ELR (cell line): ENCODE data around the gene SOWAHC.
A peak's percentile ranks its signal among the peaks of the same experiment; 100 is the strongest.
"Not testable (repeated sequence)": the region's sequence is repeated elsewhere in the genome, so short reads cannot be mapped to it uniquely, and the experiment has no call there.

Experiments
- DNase-seq: peaks from one replicate; pipeline ENCODE4 v3.0.0-alpha.2; 2015; ENCODE audit warnings: low read depth

The SOWAHC gene

DNA sequence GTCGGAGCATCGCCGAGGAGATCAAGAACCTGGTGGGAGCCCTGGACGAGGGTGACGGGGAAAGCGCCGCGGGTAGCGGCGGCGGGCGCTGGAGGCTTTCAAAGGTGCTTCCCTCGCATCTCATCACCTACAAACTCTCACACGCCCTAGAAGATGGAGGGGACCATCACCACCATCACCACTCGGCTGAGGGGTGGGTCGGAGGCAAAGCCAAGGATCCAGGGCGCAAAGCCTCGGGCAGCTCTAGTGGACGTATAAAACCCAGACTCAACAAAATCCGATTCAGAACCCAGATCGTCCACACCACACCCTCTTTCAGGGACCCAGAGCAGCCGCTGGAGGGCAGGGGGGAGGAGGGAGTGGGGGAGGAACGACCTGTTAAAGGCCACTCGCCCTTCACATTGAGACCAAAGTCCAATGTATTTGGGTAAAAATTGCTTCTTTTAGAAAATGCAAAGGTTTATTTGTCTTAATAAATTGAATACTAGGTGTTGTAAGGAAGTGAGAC is 1.5 kb downstream of the SOWAHC start:
- DNase-seq, result peak; percentile 36

DNA sequence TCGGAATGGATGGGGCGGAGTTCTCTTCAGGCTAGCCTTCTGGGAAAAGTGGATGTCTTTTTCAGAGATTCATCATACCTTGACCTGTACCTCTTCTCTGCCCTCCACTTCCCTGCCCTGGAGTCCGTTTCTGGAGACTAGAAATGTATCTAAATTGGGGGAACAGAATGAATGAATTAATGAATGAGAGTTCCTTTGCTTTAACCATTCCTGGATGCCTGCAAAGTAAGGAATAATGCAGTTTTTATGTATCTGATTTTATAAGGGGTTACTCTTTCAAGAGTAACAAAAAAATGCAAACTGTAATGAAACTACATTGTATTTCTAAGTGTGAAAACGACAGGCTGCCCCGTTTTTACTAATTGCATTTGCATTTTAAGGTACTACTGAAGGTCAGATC is 2.0 kb downstream of the SOWAHC start:
- DNase-seq, result no peak

DNA sequence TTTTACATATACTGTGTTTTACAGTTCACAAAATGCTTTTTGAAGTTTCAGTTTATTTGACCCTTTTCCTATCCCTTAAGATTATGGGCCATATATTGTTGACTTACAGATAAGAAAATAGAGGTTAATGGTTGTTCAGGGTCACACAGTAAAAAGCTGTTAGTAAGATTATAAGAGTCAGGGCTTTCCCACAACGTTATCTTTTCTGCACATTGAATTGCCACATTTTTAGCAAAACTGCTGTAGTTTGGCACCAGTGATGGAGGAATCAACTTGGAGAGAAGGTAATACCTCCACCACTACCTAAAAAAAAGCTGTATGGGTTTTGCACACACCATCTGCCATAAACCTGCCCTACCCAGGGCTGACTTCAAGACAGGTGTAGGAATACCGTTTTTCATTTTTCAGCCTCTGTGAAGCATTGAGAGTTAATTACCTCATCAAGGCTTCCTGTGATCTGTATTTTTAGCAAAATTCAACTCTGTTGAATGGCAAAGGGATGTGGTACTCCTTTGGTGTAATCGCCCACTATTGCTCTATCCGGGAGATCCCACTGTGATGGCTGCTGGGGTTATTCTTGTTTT is 5.0 kb downstream of the SOWAHC start:
- no peak for DNase-seq

DNA sequence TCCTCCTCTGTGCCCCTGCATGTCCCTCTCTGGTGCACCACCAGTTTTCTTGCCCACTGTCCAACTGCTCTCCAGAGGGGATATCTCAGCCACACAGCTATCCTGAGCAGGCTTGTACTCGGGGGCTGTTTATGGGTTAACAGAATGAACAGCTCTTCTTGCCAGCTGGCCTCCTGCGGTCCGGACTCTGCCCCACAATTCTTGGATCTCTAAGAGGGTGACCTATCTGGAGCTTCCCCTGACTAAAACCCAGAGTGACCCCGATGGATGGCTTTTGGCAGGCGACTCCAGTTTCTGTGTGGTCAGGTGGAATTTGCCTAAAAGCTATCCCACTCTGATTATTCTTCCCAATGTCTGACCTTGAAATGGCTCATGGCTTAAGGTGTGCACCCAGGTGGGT is 9.1 kb downstream of the SOWAHC start:
- no peak for DNase-seq

DNA sequence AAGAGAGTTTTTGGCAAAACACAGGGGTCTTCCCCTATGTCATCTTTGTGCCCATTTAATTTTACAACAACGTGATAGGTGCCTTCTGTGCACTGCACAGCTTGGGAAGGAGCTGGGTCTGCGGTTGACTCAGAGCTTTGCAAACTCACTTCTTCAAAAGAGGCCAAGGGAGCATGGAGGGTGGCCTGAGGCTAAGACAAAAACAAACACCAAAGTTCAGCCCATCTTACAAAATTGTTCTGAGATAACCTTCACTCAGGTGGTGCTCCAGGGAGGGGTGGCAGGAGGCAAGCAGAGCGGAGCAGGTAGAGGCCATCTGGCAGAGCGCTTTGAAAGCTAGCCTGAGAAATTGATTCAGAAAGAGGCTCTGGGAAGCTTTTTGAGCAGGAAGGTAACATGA is 9.8 kb downstream of the SOWAHC start:
- no peak for DNase-seq

DNA sequence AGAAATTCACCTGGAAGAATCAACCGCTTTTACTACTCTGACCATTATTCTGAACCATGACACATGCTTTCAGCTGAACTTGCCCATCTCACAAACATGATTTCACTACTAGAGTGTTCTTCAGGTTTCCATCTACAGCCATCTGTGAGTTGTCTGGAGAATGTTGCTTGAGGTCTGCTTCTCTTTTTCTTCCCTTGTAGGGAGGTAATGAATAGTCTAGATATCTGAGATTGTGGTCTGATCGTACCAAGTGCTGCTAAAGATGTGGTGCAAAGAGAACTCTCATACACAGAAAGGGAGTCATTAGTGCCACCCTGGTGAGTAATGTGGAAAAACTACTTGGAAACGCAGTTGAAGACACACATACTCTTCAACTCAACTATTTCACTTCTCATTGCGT is 10.2 kb downstream of the SOWAHC start:
- no peak for DNase-seq

DNA sequence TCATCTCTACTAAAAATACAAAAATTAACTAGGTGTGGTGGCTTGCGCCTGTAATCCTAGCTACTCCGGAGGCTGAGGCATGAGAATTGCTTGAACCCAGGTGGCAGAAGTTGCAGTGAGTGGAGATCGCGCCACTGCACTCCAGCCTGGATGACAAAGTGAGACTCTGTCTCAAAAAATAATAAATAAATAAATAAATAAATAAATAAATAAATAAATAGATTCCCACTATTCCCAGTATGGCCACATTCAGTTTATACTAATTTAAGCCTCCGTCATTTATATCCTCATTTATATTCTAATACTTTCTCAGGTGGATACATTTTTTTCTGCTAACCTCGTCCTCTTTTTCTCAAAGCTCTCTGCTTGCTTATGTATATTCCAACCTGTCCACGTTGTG is 14.2 kb downstream of the SOWAHC start:
- not testable (repeated sequence) for DNase-seq

DNA sequence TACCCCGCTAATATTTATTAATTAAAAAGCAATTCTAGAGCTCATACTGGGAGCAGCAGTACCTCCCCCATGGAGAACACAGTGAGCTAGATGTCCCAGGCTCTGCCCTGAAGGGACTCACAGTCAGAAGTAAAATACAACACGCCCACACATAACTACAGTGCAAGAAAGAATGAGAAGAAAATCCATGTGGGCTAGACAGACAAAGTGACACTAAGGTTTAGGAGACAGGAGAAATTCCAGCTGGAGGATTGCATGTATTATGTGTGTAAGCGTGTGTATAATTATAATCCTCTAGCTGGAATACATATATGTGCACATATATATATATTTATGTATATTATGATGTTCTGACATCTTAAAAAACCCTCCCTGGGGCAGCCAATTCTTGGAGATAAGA is 15.7 kb downstream of the SOWAHC start:
- DNase-seq, result no peak

DNA sequence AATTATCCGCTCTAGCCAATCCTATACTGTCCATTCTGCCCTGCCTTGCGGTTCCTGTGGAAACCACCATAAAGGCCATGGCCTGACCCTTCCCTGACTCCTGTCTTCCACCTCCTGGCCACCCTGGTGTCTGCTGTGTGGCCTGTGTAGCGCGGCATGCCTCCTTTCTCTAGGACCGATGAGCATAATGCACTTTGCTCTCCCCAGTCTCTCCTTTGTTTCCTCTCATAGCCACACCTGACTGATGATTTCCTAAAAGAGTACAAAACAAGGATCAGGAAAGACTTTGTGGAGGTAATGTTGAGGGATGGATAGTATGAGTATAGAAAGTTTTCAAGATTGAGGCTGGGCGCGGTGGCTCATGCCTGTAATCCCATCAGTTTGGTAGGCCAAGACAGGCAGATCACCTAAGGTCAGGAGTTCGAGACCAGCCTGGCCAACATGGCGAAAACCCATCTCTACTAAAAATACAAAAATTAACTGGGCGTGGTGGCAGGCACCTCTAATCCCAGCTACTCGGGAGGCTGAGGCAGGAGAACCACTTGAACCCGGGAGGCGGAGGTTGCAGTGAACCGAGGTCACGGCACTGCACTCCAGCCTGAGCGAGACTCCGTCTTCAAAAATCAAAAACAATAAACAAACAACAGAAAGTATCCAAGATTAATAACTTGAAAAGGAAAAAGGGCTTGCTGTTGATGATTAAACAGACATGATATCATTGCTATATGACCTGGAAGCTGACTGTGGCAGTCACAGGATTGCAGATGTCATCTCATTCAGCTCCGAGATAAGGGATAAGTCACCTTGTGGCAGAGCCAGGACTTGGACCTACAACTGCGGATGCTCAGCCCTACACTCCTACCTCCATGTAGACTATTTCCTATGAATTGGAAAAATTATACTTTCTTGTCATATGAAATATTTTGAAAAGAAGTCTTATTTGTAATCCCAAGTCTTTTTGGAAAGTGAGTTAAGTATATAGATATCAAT is 16.6 kb downstream of the SOWAHC start:
- DNase-seq, result no peak

DNA sequence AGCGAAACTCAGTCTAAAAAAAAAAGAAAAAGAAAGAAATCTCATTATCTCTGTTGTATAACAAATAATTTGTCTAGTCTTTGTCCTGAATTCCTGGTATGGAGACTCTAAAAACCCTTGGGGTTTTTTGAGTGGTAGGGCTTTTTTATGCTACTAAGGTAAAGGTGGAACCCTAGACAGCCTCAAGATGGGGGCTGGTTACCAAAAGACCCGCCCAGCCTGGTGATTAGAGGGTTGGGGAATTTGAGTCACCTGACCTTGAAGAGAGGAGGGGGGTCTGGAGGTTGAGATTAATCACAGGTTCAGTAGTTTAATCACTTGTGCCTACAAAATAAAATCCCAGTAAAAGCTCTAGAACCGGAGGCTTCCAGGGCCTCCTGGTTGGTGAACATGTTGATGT is 17.6 kb downstream of the SOWAHC start:
- DNase-seq, result no peak

DNA sequence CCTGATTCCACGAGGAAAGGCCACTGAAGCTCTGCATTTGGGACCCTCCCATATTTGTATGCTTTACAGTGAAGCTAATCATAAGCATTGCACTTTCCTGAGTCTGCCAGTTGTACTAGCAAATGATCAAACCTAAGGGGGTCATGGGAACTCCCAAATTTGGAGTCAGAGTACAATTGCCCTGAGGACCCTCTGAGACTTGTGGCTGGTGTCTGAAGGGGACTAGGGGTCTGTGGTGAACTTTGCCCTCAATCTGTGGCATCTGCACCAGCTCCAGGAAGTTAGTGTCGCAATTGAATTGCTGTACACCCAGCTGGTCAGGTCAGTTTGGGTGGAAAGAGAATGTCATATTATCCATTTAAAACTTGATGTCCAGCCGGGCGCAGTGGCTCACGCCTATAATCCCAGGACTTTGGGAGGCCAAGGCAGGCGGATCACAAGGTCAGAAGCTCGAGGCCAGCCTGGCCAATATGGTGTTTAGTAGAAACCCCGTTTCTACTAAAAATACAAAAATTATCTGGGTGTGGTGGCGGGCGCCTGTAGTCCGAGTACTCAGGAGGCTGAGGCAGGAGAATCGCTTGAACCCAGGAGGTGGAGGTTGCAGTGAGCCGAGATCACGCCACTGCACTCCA is 18.1 kb downstream of the SOWAHC start:
- DNase-seq, result no peak

DNA sequence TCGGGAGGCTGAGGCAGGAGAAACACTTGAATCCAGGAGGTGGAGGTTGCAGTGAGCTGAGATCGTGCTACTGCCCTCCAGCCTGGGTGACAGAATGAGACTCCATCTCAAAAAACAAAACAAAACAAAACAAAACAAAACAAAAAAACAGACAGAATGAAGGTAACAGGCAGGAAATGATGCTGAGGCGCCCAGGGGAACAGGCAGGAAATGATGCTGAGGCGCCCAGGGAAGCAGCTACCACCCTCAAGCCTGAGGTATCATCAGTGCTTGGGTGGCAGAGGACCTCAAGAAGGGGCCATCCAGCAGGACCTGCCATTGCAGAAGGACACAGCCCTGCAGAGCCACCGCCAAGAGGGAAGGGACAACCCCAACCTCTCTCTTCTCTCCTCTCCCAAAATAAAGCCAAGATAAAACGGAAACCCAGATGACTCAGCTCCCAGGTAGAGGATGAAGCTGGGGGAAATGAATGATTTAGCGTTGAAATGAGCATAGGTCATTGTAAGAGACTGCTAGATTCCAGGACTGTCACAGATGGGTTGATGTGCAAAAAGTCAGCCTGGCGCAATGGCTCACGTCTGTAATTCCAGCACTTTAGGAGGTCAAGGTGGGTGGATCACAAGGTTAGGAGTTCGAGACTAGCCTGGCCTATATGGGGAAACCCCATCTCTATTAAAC is 19.3 kb downstream of the SOWAHC start:
- DNase-seq, result no peak

DNA sequence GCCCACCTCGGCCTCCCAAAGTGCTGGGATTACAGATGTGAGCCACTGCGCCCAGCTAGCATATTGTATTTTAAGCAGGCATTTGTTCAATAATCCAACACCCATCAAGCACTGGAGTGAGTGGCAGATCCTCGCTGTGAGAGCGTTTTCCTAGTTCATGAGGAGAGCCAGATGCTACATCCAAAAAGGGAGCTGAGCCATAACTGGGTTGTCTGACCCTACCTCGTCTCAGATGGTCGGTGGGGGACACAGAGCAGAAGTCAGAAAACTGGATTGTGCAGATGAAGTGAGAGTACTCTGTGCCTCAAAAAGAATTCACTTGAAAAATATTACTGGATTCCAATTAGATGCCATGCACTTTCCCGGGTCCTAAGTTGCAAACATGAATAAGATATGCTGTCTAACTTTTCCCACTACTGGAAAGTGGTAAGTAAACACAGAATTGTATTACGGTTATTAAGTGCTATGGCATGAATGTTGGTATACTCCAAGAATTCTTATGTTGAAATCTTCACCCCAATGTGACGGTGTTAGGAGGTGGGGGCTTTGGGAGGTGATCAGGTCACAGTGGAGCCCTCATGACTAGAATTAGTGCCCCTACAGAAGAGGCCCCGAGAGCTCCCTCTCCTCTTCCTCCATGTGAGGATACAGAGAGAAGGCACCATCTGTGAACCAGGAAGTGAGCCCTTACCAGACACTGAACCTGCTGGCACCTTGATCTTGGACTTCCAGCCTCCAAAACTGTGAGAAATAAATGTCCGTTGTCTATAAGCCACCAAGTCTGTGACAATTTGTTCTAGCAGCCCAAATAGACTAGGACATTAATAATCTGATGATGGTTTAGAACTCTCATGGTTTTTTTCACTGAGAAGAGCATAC is 21.5 kb downstream of the SOWAHC start:
- DNase-seq, result no peak

DNA sequence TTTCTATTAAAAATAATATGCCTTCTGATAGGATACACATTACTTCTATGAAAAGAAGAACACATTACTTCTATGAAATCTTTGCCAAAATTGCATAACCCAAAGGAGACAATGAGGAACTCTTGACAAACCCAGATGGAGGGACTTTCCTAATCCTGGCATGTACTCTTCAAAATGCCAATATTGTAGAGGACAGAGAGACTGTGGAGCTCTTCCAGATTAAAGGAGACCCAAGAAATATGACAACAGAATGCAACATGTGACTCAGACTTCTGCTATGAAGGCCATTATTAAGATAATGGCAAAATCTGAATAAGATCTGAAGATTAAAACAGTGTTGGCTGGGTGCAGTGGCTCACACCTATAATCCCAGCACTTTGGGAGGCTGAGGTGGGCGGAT is 22.2 kb downstream of the SOWAHC start:
- no peak for DNase-seq

DNA sequence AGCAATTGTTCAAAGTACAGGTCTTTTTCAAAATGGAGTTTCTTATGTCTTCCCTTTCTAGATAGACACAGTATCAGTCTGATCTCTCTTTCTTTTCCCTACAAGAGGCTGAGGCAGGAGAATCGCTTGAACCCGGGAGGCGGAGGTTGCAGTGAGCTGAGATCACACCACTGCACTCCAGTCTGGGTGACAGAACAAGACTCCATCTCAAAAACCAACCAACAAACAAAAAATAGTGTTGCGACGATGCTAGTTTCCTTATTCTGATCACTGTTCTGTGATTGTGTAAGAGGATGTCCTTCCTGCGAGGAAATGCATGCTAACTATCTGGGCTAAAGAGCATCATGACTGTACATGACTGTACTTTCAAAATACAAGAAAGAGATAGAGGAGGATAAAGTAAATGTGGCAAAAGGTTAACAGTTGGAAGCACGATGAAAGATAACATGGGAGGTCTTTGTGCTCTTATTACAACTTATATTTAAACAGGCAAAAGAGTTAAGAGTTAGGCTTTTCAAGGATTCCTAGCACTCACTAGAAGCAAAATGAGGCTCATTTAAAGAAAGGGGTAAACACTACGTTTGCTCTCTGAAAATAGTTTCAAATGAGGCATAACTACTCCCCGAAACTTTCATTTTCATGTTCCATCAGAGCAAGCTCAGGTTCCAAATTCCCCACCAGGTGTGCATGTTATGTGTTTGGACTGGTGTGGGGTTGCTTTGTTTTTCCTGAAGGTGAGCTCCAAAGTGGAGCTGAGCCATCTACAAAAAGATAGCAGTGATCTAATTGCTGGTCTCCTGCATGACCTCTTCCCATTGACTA is 23.8 kb downstream of the SOWAHC start:
- peak; percentile 63 for DNase-seq

DNA sequence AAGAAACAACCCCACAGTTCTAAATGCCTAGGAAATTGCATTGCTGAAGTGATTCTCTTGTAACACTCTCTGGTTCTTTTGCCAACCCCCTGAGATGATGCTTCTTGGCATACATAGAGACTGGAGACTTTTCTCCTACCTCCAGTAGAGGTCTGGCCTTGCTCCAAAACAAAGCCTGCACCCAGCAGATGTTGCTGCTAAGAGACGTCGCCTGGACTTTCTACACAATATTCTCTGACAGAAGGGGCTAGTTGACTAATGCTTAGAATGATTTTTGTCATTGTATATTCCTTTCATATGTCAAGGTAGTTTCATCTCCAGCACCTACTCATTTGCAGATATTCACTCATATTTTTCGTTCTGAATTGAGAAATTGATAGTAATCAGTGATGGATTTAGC is 24.6 kb downstream of the SOWAHC start:
- no peak for DNase-seq

DNA sequence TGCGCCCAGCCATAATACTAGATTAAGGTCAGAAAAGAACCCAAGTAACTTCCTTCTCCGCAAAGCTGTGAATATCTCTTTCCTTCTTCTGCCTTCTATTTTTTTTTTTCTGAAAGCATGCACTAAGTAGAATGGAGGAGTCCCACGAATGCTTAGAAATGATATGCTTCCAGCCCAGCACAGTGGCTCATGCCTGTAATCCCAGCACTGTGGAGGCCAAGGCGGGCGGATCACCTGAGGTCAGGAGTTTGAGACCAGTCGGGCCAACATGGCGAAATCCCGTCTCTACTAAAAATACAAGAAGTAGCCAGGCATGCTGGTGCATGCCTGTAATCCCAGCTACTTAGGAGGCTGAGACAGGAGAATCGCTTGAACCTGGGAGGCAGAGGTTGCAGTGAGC is 25.8 kb downstream of the SOWAHC start:
- DNase-seq, result not testable (repeated sequence)

DNA sequence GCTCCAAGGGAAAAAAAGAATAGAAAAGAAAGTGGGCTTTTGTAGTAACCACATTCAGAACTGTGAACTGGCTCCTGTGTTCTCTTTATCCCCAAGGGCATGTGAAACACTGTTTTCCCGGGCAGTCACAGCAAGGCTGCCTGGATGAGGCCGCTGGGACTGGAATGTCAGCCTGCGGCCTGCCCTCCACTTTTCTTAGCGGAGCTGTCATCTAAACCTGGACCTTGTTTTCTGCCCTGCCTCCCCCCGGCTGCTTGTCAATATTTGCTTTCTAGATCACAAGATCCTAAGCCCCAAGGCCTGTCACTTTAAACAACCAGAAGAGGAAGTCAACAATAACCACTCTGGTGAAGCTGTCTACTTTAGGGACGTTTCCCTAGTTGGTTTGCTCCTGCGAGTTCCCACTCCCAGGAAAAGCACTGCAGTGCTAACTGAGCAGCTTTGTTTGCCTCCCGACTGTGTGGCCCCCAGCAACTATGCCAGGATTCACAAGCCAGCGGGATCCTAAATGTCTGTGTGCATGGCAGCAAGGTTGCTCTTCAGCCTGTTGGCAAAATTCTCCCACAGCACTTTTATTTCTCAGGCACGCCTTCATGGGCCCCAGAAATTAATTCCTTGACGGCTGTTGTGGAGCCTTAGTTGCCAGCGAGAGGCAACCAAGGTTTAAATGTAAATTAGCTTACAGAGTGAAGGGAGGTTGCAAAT is 30.6 kb downstream of the SOWAHC start:
- no peak for DNase-seq

DNA sequence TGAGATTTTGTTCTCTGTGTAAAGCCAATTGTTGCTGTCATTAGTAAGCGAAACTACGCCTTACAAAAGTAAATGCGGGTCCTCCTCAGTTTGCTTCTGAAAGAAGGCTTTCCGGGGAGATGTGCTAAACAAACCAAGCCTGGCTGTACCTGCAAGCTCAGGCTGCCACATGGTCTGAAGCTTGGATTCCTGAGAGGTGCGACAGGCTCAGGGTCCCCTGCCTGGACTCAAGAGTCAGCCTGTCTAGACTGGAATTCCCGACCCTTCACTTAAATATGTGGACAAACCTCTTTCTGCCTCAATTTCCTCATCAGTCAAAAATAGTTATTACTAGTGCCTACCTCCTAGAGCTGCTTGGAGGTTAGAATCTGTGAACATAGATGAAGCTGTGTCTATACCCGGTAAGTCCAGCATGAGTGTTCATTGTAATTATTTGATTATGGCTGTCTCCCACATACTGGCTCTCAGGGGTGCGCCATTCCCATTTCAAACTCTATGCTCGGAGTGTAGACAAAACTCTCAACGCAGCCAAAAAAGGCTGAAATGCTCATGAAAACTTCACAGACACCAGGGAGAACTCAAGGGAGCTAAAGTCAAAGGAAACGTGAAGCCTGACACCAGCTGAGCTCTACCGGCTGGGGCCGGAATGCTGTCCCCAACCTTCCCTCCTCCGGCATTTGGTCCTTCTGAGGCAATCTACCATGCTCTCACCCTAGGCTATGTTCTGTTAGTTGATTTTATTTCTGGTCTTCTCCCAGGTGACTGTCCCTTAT is 31.4 kb downstream of the SOWAHC start:
- no peak for DNase-seq
